ENCODE measurements around the gene HMBS. TPM values are rescaled to one million over a fixed set of nuclear protein-coding genes. Genes with fewer than 3 reads are reported as not detected.

HMBS gene
- total RNA-seq, 1 donor from 2014 or later, result 21.4 TPM

GRCh38 chr11:119106564-119107537 is 22.2 kb downstream of the HMBS start, which contains the start of gene C2CD2L:
Gene C2CD2L, plus strand, starts transcription at chr11:119107344. Its CDS starts 398 bp downstream, at chr11:119107742.
- Histone ChIP-seq H4K20me1 (ENCODE audit: insufficient read depth, low read length) (peaks cover 21% of the 10 kb centered on the region), H3K4me1 (ENCODE audit: insufficient read depth, low read length) (peaks cover 19% of the 10 kb centered on the region), H3K9ac (ENCODE audit: low read length) (peak within 1 kb of the TSS; percentile 86), H3K27ac (ENCODE audit: low read depth, low read length) (peak within 1 kb of the TSS; percentile 78), H3K4me3 (ENCODE audit: insufficient read depth, low read depth, low read length) (peak within 1 kb of the TSS; percentile 67), H3K4me2 (ENCODE audit: low read length) (peak within 1 kb of the TSS; percentile 96), H3K9me3 (ENCODE audit: insufficient read depth, low read depth, low read length) (no peaks in the 10 kb centered on the region), H3K27me3 (ENCODE audit: insufficient read depth, low read length) (no peaks in the 10 kb centered on the region), H3K36me3 (ENCODE audit: insufficient read depth, low read length) (peaks cover 10% of the 10 kb centered on the region), H3K79me2 (ENCODE audit: insufficient read depth, low read length) (peaks cover 27% of the 10 kb centered on the region), H2AFZ (ENCODE audit: low read depth, low read length) (peak within 1 kb of the TSS; percentile 87)
- H3K27me3 Mint-ChIP-seq (ENCODE audit: low read depth, unreplicated experiment), result no peaks in the 10 kb centered on the region
- DNase-seq (ENCODE audit: low read depth), result peak; percentile 76
- H3K36me3 Mint-ChIP-seq (ENCODE audit: low read depth, unreplicated experiment), result peaks cover 8% of the 10 kb centered on the region
- no peaks in the 10 kb centered on the region for H3K9me3 Mint-ChIP-seq (ENCODE audit: unreplicated experiment)
- peak within 1 kb of the TSS; percentile 78 for H3K27ac Mint-ChIP-seq (ENCODE audit: unreplicated experiment)
- TF ChIP-seq EZH2 (IDR thresholded peaks at IDR 0.05; ENCODE audit: insufficient read depth, low read length), result no peak
- TF ChIP-seq, protein P1, sequence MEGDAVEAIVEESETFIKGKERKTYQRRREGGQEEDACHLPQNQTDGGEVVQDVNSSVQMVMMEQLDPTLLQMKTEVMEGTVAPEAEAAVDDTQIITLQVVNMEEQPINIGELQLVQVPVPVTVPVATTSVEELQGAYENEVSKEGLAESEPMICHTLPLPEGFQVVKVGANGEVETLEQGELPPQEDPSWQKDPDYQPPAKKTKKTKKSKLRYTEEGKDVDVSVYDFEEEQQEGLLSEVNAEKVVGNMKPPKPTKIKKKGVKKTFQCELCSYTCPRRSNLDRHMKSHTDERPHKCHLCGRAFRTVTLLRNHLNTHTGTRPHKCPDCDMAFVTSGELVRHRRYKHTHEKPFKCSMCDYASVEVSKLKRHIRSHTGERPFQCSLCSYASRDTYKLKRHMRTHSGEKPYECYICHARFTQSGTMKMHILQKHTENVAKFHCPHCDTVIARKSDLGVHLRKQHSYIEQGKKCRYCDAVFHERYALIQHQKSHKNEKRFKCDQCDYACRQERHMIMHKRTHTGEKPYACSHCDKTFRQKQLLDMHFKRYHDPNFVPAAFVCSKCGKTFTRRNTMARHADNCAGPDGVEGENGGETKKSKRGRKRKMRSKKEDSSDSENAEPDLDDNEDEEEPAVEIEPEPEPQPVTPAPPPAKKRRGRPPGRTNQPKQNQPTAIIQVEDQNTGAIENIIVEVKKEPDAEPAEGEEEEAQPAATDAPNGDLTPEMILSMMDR (IDR thresholded peaks at IDR 0.05; ENCODE audit: insufficient read depth, low read depth, low read length), result no peak
- peaks cover 18% of the 10 kb centered on the region for H3K4me1 Mint-ChIP-seq (ENCODE audit: low read depth, unreplicated experiment)
- peak within 1 kb of the TSS; percentile 86 for H3K4me3 Mint-ChIP-seq (ENCODE audit: unreplicated experiment)
- FAIRE-seq, result no peak

- Mint-ChIP-seq H3K27me3 (ENCODE audit: low read depth, unreplicated experiment) (no peaks in the 10 kb centered on the region), H3K4me3 (ENCODE audit: unreplicated experiment) (peak overlapping the region; percentile 86), H3K4me1 (ENCODE audit: low read depth, unreplicated experiment) (peaks cover 18% of the 10 kb centered on the region), H3K9me3 (ENCODE audit: unreplicated experiment) (no peaks in the 10 kb centered on the region), H3K36me3 (ENCODE audit: low read depth, unreplicated experiment) (peaks cover 8% of the 10 kb centered on the region), H3K27ac (ENCODE audit: unreplicated experiment) (no peak overlapping the region)
- peak overlapping the region; percentile 39 for H3K27ac ChIP-seq (ENCODE audit: low read depth, low read length)
- peaks cover 27% of the 10 kb centered on the region for H3K79me2 ChIP-seq (ENCODE audit: insufficient read depth, low read length)
- peaks cover 21% of the 10 kb centered on the region for H4K20me1 ChIP-seq (ENCODE audit: insufficient read depth, low read length)
- peak overlapping the region; percentile 77 for H2AFZ ChIP-seq (ENCODE audit: low read depth, low read length)
- H3K4me2 ChIP-seq (ENCODE audit: low read length), result peak overlapping the region; percentile 96
- H3K9ac ChIP-seq (ENCODE audit: low read length), result peak overlapping the region; percentile 86
- H3K36me3 ChIP-seq (ENCODE audit: insufficient read depth, low read length), result peaks cover 14% of the 10 kb centered on the region
- H3K27me3 ChIP-seq (ENCODE audit: insufficient read depth, low read length), result no peaks in the 10 kb centered on the region
- peak overlapping the region; percentile 67 for H3K4me3 ChIP-seq (ENCODE audit: insufficient read depth, low read depth, low read length)
- TF ChIP-seq, protein P1 (IDR thresholded peaks at IDR 0.05; ENCODE audit: insufficient read depth, low read depth, low read length), result no peak
- H3K9me3 ChIP-seq (ENCODE audit: insufficient read depth, low read depth, low read length), result no peaks in the 10 kb centered on the region
- H3K4me1 ChIP-seq (ENCODE audit: insufficient read depth, low read length), result peaks cover 19% of the 10 kb centered on the region
- no peak for FAIRE-seq
- no peak for DNase-seq (ENCODE audit: low read depth)
These were observed 23.0 kb downstream of the HMBS start for GRCh38 chr11:119107538-119108145.
